Activated gamma-delta T cell treated with anti-CD3 and anti-CD28 coated beads, Interleukin-2, amount 50 U/mL, for 16 hours (primary cell): Measurements from ENCODE around the gene TRUB1.

Experiments used
- DNase-seq: peaks from one replicate; pipeline ENCODE4 v3.0.0-alpha.2; 2020; ENCODE audit warnings: low read depth

Gene TRUB1

GRCh38 chr10:114975091-114975490 lies 37.1 kb downstream of the TRUB1 start:
- DNase-seq, result no peak

- no peak for DNase-seq
These were observed 45.0 kb downstream of the TRUB1 start for GRCh38 chr10:114982989-114983388.

- no peak for DNase-seq
These were observed 50.0 kb downstream of the TRUB1 start for GRCh38 chr10:114987995-114988394.

GRCh38 chr10:114990586-114990985 lies 52.6 kb downstream of the TRUB1 start:
- no peak for DNase-seq

DNA sequence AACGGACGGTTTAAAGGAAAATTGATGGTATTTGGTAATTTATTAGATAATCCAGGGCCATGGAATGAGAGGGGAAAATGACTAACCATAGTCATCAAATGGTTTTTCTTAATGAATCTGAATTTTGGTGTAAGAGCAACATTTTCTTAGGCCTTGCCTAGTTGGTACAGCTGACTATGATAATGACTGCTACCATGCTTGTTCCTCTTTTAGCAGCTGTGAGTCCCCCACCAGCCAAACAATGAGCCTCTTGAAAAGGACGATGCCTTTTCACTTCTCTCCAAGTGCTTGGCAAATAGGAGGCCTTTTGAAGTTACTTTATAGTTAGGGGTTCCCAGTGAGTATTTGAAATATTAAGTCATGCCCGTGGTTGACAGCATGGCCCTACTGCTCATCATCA lies 53.0 kb downstream of the TRUB1 start:
- no peak for DNase-seq

DNA sequence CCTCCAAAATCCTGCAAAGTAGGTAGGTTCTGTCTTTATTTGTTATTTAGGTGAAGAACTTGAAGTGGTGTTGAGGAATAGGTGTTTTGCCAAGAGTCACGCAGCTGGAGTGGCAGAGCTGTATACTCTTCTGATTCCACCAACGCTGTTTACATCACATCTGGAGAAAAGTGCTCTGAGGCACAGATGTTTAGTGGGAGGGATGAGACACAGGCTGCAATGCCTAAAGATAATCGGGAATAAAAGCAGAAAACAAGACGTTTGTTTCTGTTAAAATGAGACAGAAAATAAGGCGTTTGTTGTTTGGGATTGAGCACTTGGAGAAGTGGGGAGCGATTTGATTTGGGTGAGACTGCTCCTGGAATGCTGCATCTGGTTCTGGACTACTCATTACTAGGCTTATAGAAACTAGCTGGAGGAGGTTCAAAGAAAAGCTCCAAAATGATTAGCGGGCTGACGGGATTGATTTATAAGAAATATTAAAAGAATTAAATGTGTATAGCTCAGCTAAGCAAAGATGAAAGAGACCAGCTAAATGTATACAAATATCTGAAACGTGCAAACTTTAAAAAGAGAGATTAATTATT lies 54.3 kb downstream of the TRUB1 start:
- no peak for DNase-seq

DNA sequence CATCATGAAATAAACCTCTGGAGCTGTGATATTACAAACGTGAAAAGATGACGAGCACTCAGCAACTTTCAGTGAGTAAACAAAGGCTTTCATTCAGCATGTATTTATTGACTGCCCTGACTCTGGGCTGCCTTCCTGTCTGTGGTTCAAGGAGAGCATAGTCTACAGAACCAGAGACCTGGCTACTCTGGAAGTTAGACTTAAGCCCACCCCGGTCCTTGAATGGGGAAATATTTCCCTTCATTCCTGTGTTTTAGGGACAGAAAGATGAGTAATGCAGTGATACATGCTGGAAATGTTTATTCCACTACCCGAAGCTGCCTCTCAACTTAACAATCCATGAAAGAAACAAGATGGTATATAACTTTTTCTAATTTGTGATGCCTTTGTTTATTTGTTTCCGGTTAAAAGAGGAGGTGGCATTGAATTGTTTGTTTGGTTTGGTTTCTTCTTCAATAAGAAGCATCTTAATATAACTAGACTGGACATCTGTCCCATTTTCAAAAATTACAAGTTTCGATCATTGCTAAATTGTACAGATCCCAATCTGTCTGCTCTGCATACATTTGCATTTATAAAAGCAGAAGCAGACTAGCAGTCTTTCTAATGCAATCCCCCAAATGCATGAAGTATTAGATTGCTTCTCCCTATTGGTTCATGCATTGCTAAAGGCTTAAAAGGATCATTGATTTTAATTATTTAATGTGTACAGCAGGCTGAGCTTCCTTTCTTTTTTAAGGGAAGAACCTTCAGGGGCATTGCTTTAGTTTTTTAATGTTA lies 57.7 kb downstream of the TRUB1 start:
- no peak for DNase-seq

DNA sequence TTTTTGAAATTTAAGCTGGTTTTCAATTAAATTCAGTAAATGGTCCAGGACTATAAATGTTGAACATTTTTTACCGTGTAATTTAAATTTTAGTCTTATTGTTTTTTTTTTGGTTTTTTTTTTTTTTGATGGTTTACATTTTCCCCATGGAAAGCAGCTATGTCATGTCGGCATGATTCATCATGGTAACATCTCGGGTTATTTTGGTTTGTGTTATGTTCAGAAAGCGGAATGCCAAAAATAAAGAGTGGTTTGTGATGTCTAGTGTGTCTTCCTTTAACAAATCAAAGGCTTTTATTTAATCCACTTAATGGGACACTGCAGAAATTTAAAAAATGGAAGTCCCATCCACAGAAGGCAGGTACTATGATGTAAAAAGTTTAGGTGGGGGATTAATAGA lies 58.5 kb downstream of the TRUB1 start:
- DNase-seq, result no peak

DNA sequence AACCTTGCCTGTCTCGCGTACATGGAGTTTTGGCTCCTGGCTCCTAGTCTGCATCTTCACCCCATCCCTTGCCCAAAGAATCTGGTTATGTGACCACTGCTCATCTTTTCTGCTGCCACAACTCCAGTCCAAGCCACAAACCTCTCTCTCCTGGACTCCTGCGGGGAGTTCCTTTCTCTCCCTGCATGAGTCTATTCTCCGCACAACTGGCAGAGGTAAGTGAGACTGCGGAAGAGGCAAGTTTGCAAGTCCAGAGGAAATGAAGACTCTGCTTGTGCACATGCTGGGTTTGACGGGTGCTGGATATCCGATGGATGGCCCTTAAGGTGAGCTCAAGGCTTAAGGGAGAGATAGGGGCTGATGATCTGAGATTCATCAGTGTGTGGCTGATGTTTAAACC lies 61.0 kb downstream of the TRUB1 start:
- DNase-seq, result no peak

DNA sequence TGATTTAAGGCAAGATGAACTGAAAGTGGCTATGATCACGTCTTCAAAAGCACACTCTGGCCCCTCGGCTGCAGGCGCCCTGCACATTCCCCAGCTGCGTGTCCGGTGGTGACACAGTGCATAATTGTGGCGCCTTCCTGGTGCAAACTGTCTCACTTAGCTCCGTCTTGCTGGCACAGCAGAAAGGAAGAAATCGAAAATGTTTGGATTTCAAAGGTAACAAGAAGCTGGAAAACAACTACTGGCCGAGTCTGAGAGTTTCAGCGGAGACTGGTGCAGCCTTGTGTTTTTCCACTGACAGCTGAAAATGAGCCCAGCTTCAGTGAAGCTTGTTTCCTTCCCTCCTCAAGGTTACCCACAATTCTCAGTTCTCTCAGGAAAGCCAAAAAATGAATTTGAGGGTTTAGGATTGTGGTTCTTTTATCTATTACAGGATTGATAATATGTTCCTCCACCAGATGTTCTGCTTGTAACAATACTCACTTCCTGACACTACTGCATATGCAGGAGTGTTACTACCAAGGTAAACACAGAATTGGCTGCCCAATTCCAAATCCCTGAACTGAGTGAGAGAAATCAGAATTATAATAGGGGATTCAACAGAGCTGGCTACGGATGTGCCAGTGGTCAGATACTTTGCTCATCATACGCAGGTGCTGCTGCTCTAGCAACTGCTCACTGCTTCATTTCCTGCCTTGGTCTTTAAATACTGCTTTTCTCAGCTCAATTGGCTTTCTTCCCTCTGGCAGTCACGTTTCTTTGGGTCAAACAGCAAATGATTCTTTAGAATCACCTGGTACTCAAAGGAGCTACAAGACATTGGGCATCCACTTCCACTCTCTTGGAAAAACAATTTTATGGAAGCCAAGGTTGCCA lies 63.7 kb downstream of the TRUB1 start:
- DNase-seq, result no peak

GRCh38 chr10:115003396-115003795 lies 65.4 kb downstream of the TRUB1 start:
- DNase-seq, result no peak

DNA sequence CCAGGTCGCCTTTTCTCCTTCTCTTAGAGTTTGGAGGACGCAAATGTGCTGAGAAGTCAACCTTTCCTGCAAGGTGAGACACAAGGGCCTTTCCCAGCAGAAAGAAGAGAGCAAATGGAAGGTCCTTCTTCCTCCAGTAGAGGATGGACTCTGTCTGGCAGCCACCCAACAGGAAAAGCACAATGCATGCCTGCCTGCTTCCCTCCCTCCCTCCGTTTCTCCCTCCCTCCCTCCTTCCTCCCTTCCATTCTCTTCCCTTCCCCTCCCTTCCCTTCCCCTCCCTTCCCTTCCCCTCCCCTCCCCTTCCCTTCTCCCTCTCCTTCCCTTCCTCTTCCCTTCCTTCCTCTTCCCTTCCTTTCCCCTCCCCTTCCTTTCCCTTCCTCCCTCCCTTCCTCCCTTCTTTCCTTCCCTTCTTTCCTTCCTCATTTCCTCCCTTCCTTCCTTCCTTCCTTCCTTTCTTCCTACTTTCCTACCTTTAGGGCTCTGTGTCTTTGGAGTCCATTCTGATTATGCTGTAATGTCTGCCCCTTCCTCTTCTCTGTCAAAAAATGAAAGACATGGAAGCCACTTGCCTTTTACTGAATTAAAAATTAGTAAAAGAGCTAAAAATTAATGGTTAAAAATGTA lies 66.4 kb downstream of the TRUB1 start:
- no peak for DNase-seq

DNA sequence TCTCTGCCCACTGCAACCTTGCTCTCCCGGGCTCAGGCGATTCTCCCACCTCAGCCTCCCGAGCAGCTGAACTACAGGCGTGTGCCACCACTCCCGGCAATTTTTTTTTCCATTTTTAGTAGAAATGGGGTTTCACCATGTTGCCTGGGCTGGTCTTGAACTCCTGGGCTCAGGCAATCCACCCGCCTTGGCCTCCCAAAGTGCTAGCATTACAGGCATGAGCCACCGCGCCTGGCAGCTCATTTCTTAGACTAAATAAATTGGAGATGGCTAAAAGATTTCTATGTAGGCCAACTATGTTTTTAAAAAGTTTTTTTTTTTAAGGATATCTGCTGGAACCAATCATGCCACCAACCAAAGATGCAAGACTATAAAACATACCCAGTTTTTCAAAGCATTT lies 67.8 kb downstream of the TRUB1 start:
- DNase-seq, result no peak

GRCh38 chr10:115018185-115018931 lies 80.4 kb downstream of the TRUB1 start:
- DNase-seq, result no peak

DNA sequence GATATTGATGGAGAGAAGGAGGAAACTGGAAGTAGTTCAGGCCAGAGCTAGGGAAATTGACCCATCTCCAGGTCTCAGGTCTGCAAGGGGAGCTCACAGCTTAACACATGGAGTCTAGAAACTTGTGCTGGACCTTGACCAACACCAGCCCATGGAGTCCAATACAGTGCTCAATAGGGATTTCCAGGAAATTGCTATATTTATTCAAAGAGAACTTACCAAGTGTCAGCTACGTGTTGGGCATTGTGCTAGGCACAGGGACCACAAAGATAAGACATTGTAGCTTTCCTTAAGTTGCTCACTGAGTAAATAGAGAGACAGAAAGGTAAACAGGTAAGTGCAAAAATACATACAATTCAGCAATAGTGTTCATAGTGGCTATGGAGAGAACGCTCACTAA lies 82.5 kb downstream of the TRUB1 start:
- no peak for DNase-seq

DNA sequence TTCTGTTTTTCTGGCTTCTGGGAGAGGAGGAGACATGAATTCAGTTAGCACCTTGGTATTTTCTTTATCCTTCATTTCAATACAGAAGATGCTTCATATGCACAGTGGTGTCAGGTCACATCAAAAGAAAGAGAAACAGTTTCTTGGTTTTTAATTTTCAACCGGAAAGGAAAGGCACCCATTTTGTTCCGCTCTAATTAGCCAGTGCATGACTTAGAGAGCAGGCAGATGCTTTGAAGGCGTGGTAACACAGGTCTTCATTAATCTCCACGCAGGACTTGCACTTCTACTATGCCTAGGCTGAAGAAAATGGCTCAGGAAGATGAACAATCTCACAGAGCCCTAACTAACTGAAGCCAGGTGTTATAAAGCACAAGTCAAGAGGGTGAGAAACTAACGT lies 84.7 kb downstream of the TRUB1 start:
- no peak for DNase-seq

DNA sequence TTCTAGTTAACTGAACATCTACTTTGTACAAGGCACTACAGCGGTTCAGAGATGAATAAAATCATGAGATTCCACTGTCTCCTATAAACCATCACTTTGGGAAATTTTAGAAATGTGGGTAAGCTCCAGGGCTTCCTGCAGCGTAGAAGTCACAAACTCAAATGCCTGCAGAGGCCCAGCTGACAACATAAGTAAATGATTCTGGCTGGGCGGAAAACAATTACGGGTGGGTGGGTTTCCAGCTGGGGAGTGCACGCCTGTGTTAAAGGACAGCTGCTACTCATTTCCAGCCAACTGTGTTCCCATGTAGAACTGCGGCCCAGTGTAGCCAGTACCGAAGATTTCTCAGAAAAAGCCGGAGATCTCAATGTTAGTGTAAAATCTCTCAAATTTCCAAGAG lies 85.7 kb downstream of the TRUB1 start:
- DNase-seq, result no peak

- no peak for DNase-seq
These were observed 86.4 kb downstream of the TRUB1 start for GRCh38 chr10:115024371-115024770.

- no peak for DNase-seq
These were observed 88.2 kb downstream of the TRUB1 start for GRCh38 chr10:115026056-115026745.

GRCh38 chr10:115026746-115027140 lies 88.7 kb downstream of the TRUB1 start:
- no peak for DNase-seq
